Measurements from ENCODE around the gene KSR2.

Gene KSR2

DNA sequence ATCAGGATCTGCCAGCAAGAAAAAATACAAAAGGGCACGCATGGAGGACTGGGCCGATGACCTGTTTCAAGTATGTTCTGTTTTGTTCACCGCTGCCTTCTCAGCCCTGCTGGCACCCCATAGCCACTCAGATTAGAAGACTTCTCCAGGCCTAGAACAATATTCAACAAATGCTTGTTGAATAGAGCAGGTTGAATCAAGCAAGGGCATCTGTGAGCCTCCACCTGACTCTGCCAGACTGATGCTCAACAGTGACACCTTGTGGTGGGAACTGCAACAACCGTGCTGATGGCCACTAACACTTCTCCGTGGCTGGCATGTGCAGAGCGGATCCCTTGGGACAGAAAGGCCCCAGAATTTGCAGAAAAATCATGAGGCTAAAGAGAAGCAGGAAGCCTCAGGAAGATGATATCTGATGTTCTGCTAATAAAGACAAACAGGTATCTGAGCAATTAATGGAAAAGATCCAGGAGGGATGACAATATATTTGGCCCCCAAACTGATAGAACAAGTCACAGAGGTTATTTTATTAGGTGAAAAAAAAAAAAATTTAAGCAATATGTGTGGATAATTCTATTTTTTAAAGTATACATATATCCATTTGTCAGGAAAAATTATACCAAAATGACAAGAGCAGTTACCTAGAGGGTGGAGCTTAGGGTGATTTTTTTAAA, 114.3 kb downstream of the KSR2 start:
- no peak for DNase-seq

DNA sequence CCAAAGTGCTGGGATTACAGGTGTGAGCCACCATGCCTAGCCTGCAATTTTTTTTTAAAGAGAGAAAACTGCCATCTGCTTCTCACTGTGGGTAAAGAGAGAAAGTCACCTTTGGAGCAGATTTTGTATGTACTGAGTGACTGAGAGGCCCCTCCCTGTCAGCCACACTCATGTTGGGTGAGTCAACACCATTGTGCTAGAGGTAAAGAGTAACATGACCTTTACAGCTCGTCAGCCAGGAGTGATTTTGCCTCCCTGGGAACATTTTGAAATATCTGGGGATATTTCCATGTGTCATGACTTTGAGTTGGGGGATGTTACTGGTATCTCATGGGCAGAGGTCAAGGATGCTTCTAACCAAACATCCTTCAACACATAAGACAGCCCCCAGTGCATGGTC, 115.2 kb downstream of the KSR2 start:
- no peak for DNase-seq

DNA sequence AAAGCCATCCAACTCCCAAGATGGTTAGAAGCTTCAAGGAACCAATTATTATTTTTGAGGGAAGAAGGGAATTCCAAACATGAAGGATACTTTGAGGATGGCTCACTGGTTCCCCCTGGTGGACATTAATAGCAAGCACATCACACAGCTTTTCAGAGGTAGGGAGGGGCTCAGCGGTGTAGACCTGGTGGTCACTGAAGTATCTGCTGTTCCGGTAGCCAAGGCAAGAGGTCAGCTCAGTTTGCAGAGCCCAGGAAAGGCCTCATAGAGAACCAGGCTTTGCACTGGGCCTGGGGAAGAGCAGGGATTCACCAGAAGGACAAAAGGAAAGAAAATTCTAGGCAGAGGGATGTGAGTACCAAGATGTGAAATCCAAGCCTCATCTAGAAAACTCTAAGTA, 118.7 kb downstream of the KSR2 start:
- DNase-seq, result no peak

DNA sequence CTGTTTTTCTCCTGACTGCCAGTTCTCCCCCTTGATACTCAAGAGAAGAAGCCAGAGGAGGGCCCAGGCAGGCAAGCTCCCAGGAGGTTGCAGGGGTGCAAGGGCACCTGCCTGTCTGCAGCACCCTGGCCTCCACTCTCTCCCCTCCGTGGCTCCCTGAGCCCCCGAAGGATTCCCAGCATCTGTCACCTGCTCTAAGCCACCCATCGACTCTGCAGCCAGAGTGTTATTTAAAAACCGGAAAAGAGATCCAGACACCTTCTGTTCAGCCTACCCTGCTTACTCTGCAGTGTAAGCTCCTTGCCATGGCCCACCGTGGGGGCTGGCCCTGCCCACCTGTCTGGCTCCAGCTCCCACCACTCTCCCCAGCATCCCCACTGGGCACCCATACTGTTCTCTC, 121.4 kb downstream of the KSR2 start:
- DNase-seq, result no peak

DNA sequence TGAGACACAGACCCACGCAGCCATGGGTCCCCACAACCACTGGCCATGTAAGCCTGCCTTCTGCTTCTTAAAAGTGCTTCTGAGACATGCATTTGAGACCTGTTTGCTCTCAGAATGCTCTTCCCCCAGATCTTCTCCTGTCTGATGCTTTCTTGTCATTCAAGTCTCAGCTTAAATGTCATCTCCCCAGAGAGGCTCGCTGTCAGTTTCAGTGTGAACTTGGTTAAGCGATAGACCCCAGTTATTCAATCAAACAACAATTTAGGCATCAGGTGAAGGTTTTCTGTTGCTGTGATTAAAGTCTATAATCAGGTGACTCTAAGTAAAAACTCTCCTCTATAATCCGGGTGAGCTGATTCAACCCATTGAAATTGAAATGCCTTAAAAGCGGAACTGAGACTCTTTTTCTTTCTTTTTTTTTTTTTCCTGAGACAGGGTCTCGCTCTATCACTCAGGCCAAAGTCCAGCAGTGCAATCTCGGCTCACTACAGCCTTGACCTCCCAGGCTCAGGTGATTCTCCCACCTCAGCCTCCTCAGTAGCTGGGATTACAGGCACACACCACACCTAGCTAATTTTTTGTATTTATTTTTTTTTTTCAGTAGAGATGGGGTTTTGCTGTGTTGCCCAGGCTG, 123.4 kb downstream of the KSR2 start:
- DNase-seq, result no peak

DNA sequence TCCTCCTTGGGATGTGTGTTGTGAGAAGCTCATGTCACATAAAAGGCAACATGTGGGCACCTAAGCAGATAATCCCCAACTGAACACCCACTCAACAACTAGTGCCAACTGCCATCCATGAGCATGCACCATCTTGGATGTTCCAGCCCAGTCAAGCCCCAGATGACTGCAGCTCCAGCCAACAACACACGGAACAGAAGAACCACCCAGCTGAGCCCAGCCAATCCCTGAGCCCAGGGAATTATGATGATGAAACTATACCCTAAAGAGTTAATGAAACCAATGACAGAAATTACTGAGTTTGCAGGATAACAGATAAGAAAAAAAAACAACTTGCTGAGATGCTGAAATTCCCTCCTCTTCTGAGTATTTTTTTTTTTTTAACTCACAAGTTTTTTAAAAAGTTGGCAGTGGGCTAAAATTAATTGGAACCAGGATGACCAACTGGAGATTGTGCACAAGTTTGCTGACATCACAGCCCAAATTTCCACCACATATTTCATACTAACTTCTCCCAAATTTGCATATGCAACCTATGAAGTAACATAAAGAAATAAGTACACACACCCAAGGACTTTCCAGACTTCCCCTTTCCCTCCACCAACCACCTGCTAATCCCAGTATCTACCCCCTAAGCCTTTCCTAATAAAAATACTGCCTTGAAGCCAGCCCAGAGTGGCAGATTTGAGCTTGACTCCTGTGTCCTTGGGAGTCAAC, 124.5 kb downstream of the KSR2 start:
- DNase-seq, result no peak

DNA sequence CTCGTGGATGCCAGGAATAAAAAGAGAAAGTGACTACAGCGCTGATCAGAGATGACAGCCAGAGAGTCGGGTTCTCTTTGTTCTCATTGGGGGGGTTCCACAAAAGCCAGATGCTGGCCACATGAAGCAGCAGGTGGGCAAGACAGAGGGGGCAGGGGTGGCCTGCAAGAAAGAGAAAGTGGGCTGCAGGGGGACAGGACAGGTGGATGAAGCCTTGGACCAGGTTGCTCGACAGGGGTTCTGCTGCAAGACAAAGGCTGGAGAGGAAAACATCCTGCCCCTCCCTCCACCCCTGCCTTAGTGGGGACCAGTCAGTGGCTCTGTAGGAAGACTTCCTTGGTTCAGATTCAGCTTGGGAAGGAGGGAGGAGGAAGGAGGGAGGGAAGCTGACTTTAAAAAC, 126.2 kb downstream of the KSR2 start:
- DNase-seq, result no peak

DNA sequence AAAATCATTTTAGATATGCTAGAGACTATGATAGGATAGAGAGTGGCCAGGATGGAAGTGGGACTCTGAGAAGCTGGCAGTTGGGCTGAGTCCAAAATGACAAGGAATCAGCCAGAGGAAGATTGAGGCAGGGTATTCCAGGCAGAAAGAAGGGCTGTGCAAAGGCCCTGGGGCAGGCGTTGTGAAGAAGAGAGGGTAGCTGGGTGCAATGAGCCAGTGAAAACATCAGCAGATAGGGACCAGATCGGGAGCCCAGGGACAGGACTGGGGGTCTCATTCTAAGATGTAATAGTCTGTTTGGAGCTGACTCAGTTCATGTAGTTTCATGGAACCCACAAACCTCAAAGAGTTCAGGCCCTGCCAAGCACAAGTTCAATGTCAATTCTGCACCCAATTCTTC, 126.6 kb downstream of the KSR2 start:
- DNase-seq, result no peak

DNA sequence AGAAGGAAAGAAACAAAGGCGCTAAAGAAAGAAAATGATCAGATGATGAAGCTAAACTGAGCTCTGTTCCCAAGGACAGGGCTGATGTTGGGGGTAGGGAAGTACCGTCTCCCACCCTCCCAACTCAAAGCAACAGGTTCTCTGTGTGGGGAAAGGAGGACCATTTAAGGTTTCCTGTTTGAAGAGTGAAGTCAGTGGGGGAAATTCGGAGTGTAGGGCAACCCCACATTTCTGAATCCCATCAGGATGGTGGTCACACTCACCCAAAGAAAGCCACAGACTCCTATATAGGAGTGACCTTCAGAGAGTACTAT, 131.1 kb downstream of the KSR2 start:
- DNase-seq, result no peak

DNA sequence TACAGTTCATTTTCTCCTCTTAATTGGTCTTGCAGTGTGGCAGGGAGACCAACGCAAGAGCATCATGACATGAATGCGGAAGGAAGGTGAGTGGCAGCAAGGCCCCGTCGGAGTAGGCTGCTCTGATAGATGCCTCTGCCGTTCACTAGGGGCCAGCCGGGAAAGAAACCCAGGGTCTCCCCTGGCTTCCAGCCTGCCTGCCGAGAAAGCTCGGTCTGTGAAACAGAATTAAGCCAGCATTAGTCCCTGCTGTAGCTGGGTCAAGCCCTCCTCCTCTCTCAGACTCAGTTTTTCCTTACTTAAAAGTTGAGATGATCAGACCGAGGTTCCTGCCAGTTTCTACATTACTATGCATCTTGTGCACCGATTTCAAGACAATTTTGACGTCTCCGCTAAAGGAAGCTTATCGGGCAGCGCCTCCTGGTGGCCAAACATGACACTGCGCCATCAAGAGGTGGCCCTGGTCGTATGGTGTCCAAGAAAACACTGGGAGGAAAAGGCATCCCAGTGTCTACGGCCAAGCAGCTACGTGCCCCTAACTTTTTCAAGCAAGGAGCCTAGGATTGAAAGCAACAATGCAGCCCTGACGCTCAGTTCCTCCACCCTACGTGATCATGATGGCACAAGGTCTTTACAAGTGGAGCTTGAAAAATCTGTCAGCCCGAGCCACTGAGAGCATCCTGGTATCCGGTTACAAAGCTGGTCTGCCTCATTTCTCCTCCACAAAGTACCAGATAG, 131.6 kb downstream of the KSR2 start:
- no peak for DNase-seq

DNA sequence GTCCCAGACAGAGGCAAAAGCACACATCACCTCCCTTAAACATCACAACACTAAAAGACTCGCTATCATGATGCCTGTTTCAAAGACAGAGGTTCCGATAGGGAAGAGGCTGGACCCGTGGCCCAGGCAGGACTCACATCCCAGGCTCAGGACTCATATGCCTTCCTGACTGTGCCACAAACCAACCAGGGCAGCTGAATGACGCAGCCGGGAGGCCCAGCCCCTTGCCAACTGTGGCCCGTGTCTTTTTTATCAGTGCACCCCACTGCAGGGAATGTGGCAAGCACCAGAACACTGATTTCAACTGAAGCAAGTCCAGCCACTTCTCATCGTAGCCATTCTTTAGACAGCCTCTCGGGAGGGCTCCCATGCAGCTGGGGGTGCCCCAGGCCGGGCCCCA, 132.3 kb downstream of the KSR2 start:
- no peak for DNase-seq

DNA sequence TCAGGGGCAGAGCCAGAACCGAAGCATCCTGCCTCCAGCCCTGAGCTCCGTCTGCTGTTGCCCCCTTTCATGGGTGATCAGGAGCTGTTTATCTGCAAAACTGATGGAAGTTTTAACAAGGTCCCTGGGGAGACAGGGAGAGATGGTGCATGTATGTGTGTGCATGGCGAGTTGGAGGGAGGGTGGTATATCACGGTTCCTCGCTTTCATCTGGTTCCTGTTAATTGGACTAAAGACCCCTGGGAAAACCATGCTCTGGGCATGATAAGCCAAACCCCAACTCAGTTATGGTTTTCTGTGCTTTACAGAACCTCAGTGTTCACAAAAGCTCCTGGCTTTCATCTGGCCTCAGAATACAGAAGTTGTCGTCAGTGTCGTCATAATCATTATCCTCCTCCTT, 133.6 kb downstream of the KSR2 start:
- no peak for DNase-seq

DNA sequence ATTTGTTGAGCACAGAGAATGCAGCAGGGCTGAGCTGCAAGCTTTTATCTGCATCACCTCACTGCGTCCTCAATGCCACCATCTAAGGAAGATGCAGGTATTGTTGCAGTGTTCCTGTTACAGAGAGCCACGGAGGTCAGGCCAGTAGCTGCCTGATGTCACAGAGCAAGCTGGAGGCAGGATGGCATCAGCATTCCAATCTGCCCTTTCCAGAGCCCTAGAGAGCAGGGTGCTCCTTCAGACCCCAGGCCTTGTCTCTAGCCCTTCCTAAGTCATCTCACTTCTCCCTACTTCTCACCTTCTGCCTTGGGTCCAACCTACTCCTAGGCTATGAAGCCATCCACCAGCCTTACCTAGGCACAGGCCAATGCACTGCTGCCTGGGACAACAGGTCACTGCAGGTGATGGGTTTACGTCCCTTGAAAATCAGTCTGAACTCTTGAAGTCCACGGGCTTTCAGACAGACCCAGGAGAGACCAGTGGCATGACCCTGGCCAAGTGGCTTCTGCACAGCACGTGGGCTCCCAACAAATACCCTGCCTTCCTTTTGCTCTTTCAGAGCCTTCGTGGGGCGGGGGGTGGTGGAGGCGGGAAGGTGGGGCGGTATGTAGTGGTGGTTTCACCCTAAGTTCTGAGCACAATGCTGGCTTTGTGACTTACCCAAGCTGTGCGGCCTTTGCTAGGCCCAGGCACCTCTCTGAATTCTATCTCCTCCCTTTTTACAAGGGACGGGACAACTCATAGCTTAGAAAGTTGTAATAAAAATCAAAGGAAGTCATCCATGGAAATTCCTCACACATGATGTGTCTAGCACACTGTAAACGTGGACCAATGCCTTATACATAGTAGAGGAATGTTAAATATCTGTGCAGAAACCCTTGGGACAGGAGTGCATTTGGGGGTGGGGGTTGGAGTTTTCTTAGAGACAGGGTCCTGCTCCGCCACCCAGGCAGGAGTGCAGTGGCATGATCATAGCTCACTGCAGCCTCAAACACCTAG, 136.0 kb downstream of the KSR2 start:
- no peak for DNase-seq

DNA sequence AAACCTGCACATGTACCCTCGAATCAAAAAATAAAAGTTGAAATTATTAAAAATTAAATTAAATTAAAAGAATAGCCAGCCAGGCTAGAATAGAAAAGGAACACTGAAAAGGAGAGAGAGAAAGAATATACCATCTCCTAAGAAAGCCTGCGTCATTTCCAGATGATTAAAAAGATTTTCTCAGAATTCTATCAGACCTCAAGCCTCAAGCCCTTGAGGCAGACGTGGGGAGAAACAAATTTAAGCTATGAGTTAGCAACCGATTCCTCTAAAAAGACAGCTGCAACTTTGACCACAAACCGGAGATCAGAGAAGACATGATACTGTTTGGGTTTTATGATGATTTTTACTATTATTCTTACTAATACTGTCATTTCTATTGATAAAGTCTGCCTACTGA, 138.3 kb downstream of the KSR2 start:
- no peak for DNase-seq

DNA sequence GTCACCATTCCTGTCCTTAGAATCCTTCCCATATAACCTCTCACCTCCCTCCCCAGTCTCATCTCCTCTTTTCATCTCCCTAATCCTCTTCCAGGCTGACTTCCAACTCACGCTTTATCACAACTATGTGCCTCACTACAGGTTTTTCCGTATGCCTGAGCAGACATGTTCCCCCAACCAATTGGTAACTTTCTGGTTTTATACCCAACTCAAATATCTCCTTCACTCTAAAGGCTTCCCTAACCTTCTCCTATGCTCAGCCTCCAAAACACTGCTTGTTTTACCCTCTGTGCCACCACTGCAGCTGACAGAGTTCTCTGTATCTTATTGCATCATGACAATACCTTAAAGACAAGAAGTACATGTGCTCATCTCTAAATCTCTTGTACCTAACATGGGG, 139.7 kb downstream of the KSR2 start:
- DNase-seq, result no peak

DNA sequence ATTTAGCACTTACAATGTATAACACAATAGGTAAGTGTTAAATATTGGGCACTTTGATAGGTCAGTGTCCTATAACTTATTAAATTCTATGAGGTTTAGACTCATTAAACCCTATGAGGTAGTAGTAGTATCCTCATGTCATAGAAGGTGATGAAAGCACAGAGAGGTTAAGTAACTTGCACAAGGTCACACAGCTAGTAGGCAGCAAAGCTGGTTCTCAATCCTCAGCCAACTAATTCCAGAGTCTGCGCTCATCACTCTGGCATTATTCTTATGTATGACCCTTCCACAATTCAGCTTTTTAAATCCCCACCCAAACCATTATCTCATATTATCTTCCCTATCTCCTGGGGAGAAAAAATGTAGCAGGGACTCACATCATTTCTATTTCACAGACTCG, 141.1 kb downstream of the KSR2 start:
- DNase-seq, result no peak

DNA sequence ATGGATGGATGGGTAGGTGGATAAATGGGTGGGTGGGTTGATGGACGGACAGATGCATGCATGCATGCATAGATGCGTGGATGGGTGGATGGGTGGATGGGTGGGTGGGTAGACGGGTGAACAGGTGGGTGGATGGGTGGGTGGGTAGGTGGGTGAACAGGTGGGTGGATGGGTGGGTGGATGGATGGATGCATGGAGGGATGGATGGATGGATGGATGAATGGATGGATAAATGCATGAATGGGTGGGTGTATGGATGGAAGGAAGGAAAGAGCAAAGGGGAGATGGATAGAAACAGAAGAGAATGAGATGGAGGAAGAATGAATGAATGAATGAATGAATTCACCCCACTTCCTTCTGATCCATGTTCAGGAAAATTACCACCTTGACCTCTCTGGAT, 143.0 kb downstream of the KSR2 start:
- no peak for DNase-seq

DNA sequence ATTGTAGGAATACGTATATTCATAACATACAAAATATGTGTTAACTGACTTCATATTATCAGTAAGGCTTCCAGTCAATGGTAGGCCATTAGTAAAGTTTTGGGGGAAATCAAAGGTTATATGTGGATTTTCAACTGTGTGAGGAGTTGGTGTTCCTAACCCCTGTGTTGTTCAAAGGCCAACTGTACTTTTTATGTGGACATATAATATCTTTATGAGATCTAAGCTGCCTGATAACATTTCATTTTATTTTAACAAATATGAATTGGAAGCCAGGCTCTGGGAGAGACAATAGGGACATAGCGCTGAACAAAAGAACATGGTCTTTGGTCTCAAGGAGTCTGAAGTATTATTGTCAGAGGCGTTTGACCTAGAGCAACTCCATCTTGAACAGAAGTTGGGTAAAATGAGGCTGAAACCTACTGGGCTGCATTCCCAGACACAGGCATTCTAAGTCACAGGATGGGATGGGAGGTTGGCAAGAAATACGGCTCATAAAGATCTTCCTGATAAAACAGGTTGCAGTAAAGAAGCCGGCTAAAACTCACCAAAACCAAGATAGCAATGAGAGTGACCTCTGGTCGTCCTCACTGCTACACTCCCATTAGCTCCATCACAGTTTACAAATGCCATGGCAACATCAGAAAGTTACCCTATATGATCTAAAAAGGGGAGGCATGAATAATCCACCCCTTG, 147.2 kb downstream of the KSR2 start:
- DNase-seq, result no peak

DNA sequence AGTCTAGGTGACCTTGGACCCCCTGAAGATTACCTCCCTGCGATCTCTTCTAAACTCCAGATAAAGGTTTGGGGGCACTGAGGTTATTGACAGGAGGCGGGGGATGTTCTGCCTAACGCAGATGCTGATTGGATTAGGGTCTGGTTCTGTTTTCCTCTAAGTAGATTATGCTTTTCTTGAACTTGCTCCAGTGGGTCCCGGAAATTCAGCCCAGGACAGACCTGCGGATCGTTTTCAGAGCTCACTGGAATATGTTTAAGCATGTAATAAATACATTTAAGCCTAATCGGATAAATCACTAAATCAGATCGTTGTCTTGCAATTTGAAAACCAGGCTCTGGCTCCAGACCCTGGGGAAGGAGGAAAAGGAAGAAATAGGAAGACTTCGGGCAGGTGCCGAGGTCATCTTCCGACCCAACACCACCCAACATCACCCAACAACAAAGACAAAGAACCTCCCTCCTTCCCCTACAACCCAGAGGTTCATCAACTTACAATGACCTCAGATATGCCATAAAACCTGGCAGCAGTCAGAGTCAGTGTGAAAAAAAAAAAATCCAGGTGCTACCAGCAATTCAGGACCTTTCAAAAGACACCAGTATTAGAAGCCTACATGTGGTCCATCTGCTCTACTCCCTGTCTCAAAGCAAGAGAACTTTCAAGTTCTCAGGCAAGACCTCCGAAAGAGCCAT, 148.4 kb downstream of the KSR2 start:
- DNase-seq, result no peak

DNA sequence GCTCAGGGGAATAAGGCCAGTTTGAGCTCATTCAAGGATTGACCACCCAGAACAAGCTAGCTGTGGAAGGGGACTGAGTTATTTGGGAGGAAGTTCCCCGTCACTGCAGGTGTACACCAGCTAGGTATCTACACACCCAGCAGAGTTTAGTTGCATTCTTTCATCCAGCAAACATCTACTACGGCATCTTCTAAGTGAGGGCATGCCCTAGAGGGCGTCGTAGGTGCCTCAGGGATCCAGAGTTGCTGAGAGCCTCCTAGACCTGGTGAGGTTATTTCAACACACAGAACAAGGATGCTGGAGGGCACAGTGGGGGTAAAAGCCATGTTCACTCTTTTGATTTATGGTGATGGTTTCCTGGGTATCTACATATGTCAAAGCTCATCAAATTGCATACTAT, 149.6 kb downstream of the KSR2 start:
- DNase-seq, result no peak

DNA sequence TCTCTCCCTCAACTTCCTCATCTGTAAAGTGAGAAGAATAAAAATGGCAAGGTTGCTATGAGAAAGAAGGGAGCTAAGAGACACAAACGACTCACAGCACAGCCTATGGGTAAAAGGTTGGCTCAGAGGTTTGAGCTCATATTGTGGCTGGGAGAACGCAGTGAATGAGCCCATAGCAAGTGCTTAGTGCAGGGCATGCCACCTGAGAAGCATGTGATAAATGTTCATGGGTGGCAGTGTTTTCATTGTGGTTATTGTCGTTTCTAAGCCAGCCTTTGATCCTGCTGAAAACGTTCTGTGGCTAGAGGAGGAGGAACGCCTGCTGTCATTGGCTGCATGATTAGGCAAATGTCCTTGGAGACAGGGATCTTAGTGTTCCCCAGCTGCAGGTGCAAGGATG, 150.4 kb downstream of the KSR2 start:
- DNase-seq, result no peak

Measured in NCI-H446 treated with DMSO at 0.1 percent for 48 hours (cell line).